IMR-90 (cell line): ENCODE results near the gene KRT38. TPM values are rescaled to one million over a fixed set of nuclear protein-coding genes. Genes with fewer than 3 reads are reported as not detected.
A peak's percentile ranks its signal among the peaks of the same experiment; 100 is the strongest.

ENCODE experiments used
- ATAC-seq: fragments of 200-7000 bp; cut with Tn5 transposase; 2 replicates; pipeline ENCODE4 v1.9.1; 2020; ENCODE audit warnings: low read depth, mild to moderate bottlenecking, moderate library complexity
- BruUV-seq: library from RNA; stranded (reverse); fragments of 400-500 nt; replicated peaks from 2 replicates; lab custom pipeline; 2021; lab: Mats Ljungman, UMichigan
- CTCF ChIA-PET: fragments of 300-600 bp; formaldehyde crosslinking; extraction: SDS; loops from one replicate; lab custom pipeline; 2021; ENCODE audit warnings: antibody characterized with exemption; lab: Yijun Ruan, JAX
- POLR2A ChIA-PET: fragments of 300-600 bp; sonication (Branson Sonifier 250); formaldehyde crosslinking; loops from one replicate; lab custom pipeline; 2022; ENCODE audit warnings: antibody characterized with exemption; ENCODE audit not compliant: unreplicated experiment; lab: Charles Lee
- DNase-seq: peaks from one replicate; pipeline ENCODE4 v3.0.0; 2013
- H2AFZ ChIP-seq: replicated peaks from 2 replicates; pipeline ENCODE3; 2013; ENCODE audit warnings: low read length, mild to moderate bottlenecking; ENCODE audit not compliant: poor library complexity
- H2AK5ac ChIP-seq: 2 replicates; pipeline ENCODE4 v1.6.1; 2013; ENCODE audit warnings: low read depth, low read length, inconsistent platforms
- H2AK9ac ChIP-seq: replicated peaks from 2 replicates; pipeline ENCODE3; 2013; ENCODE audit warnings: mild to moderate bottlenecking, low read depth, low read length, moderate library complexity; ENCODE audit not compliant: poor library complexity
- H2BK120ac ChIP-seq: 2 replicates; pipeline ENCODE4 v1.6.1; 2013; ENCODE audit warnings: low read depth, low read length, inconsistent platforms
- H2BK15ac ChIP-seq: 3 replicates; pipeline ENCODE4 v1.6.1; 2013; ENCODE audit warnings: low read depth, low read length, inconsistent platforms
- H2BK20ac ChIP-seq: 2 replicates; pipeline ENCODE4 v1.6.1; 2013; ENCODE audit warnings: low read depth, mild to moderate bottlenecking, inconsistent platforms, low read length, moderate library complexity
- H2BK5ac ChIP-seq: 2 replicates; pipeline ENCODE4 v1.6.1; 2013; ENCODE audit warnings: mild to moderate bottlenecking, low read depth, low read length, inconsistent platforms; ENCODE audit not compliant: poor library complexity, severe bottlenecking
- H3K14ac ChIP-seq: replicated peaks from 2 replicates; pipeline ENCODE4 v1.6.1; 2013; ENCODE audit warnings: low read depth, low read length, inconsistent platforms
- H3K18ac ChIP-seq: 2 replicates; pipeline ENCODE4 v1.6.1; 2013; ENCODE audit warnings: low read depth, low read length, control low read depth
- H3K23ac ChIP-seq: 2 replicates; pipeline ENCODE4 v1.6.1; 2013; ENCODE audit warnings: low read depth, low read length, inconsistent platforms
- H3K27ac ChIP-seq: 2 replicates; pipeline ENCODE4 v1.5.1; 2013; ENCODE audit warnings: mild to moderate bottlenecking, control low read depth, low read length; ENCODE audit not compliant: insufficient read depth
- H3K27me3 ChIP-seq: 2 replicates; pipeline ENCODE4 v1.6.1; 2013; ENCODE audit warnings: low read length; ENCODE audit not compliant: control insufficient read depth, insufficient read depth
- H3K36me3 ChIP-seq: 2 replicates; pipeline ENCODE4 v1.6.1; 2013; ENCODE audit warnings: low read length, mixed read lengths; ENCODE audit not compliant: control insufficient read depth, insufficient read depth
- H3K4ac ChIP-seq: 2 replicates; pipeline ENCODE4 v1.6.1; 2013; ENCODE audit warnings: low read depth, low read length, inconsistent platforms
- H3K4me1 ChIP-seq: 2 replicates; pipeline ENCODE4 v1.6.1; 2013; ENCODE audit warnings: low read length, mixed read lengths; ENCODE audit not compliant: control insufficient read depth, insufficient read depth
- H3K4me2 ChIP-seq: 2 replicates; pipeline ENCODE4 v1.6.1; 2013; ENCODE audit warnings: low read depth, mild to moderate bottlenecking, control low read depth, low read length, moderate library complexity
- H3K4me3 ChIP-seq: 2 replicates; pipeline ENCODE4 v1.5.1; 2013; ENCODE audit warnings: low read depth, mild to moderate bottlenecking, control low read depth, low read length, moderate library complexity; ENCODE audit not compliant: insufficient read depth
- H3K56ac ChIP-seq: 2 replicates; pipeline ENCODE4 v1.6.1; 2013; ENCODE audit warnings: low read length, inconsistent platforms; ENCODE audit not compliant: insufficient read depth; ENCODE audit errors: extremely low read depth
- H3K79me1 ChIP-seq, 2 experiments: 2 replicates each; pipeline ENCODE4 v1.6.1; 2013; ENCODE audit warnings: low read length in 2 of 2, inconsistent platforms in 1 of 2, low read depth in 1 of 2
- H3K9ac ChIP-seq: 2 replicates; pipeline ENCODE4 v1.6.1; 2013; ENCODE audit warnings: low read depth, low read length, control low read depth
- H3K9me1 ChIP-seq: 2 replicates; pipeline ENCODE4 v1.6.1; 2013; ENCODE audit warnings: low read length, inconsistent platforms; ENCODE audit not compliant: insufficient read depth
- H3K9me3 ChIP-seq: 2 replicates; pipeline ENCODE4 v1.6.1; 2013; ENCODE audit warnings: low read length; ENCODE audit not compliant: control insufficient read depth, insufficient read depth
- H4K20me1 ChIP-seq: 2 replicates; pipeline ENCODE4 v1.6.1; 2013; ENCODE audit warnings: low read length, inconsistent platforms; ENCODE audit not compliant: insufficient read depth
- H4K5ac ChIP-seq: 2 replicates; pipeline ENCODE4 v1.6.1; 2013; ENCODE audit warnings: mild to moderate bottlenecking, low read depth, low read length, control low read depth
- H4K8ac ChIP-seq, 2 experiments: 2 replicates each; pipeline ENCODE4 v1.6.1; 2013; ENCODE audit warnings: low read depth in 2 of 2, low read length in 2 of 2, control low read depth in 1 of 2, inconsistent platforms in 1 of 2
- H4K91ac ChIP-seq: 2 replicates; pipeline ENCODE4 v1.6.1; 2013; ENCODE audit warnings: low read depth, low read length, inconsistent platforms; ENCODE audit not compliant: insufficient read depth
- RAD21 ChIP-seq: IDR thresholded peaks from 2 replicates; pipeline ENCODE4 v1.6.1; 2012; ENCODE audit warnings: low read length, improper control_type of control experiment
- RCOR1 ChIP-seq: IDR thresholded peaks from 2 replicates; pipeline ENCODE4 v1.6.1; 2012; ENCODE audit warnings: mild to moderate bottlenecking, low read length, improper control_type of control experiment; ENCODE audit not compliant: insufficient replicate concordance
- WGBS, 2 experiments: methylation state at CpG; one replicate each; pipeline versions ENCODE4 v1.1.5 to v1.1.7; 2013; ENCODE audit warnings: missing lambda C conversion rate in 2 of 2; ENCODE audit not compliant: insufficient read length in 1 of 2; ENCODE audit errors: extremely low coverage in 2 of 2; 5-methylcytosine and 5-hydroxymethylcytosine counted together
- dilution Hi-C: fragments of 300-500 bp; cut with HindIII; formaldehyde crosslinking; loops from one replicate; pipeline ENCODE4 v1.14.3; 2018; ENCODE audit warnings: low sequenced_read_pairs; ENCODE audit not compliant: unreplicated experiment
- in situ Hi-C: fragments of 300-500 bp; cut with MboI; formaldehyde crosslinking; loops from 3 replicates; pipeline ENCODE4 v1.14.3; 2019; ENCODE audit warnings: low sequenced_read_pairs, inconsistent platforms, mixed read lengths
- intact Hi-C: fragments of 100-400 bp; cut with micrococcal nuclease; formaldehyde crosslinking; loops from 2 replicates; pipeline ENCODE4 v1.10.0; 2022
- polyA plus RNA-seq, 3 experiments: library from polyadenylated mRNA; depleted of rRNA; stranded (reverse); fragments of >200 nt; gene quantifications; 2 replicates each; pipeline ENCODE4 v1.2.3, GENCODE V29; 2012; ENCODE audit warnings: low replicate concordance in 1 of 3
- total RNA-seq: library from RNA; depleted of rRNA; stranded (reverse); fragments of >200 nt; gene quantifications from 2 replicates; pipeline ENCODE4 v1.2.3, GENCODE V29; 2012

The KRT38 gene
- total and polyA plus RNA-seq, 2 of the 4 experiments (the other 2 are of a cell fraction) = 0.09 TPM; not detected in 1

DNA sequence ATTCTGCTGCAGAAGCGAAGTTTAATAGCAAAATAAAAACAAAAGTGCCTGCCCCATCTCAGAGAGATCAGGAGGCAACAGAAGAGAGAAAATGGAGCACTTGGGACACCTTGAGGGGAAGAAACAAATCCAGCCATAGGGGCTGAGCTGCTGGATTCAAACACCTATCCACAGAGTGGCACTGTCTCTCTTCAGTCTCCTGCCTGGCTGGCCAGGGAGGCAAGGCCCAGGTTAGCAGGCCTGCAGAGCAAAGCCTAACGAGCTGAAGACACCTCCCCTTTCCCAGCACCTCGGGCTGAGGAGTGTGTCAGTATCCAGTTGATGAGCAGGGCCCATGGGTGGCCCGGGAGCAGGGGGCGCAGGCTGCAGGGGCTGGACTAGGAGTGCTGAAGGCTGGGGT lies 34.6 kb downstream of the KRT38 start:
- TF ChIP-seq RCOR1 (no peak), RAD21 (0 out of 2 replicates have a peak, but pooled peaks have one; percentile 6)
- Histone ChIP-seq H4K91ac (peak overlapping the region; percentile 51), H3K4ac (peak overlapping the region; percentile 53; the same call in 1 of the 2 replicates), H3K9me3 (no peaks in the 10 kb centered on the region), H3K9ac (no peak overlapping the region), H3K4me1 (peaks cover 24% of the 10 kb centered on the region), H3K79me1 (no peaks in the 10 kb centered on the region; a peak in 1 of 4 replicates), H3K4me2 (no peak overlapping the region), H2BK5ac (no peak overlapping the region), H2AFZ (peak overlapping the region; percentile 65), H3K27ac (no peak overlapping the region), H3K9me1 (peaks cover 26% of the 10 kb centered on the region), H4K20me1 (no peaks in the 10 kb centered on the region), H2AK5ac (peak overlapping the region; percentile 62; the same call in 1 of the 2 replicates), H4K8ac (no peak overlapping the region), H3K56ac (no peak overlapping the region), H3K23ac (0 out of 2 replicates have a peak overlapping the region, but pooled peaks have one; percentile 43), H4K5ac (no peak overlapping the region), H2BK120ac (peak overlapping the region; percentile 21; the same call in 1 of the 2 replicates), H3K36me3 (no peaks in the 10 kb centered on the region), H3K18ac (no peak overlapping the region), H2BK15ac (no peak overlapping the region; the same call in 1 of the 3 replicates), H2AK9ac (peak overlapping the region; percentile 31), H2BK20ac (peak overlapping the region; percentile 32; the same call in 1 of the 2 replicates), H3K27me3 (no peaks in the 10 kb centered on the region), H3K14ac (0 out of 2 replicates have a peak overlapping the region, but pooled peaks have one; percentile 8), H3K4me3 (no peak overlapping the region)
- no peak for ATAC-seq
- dilution Hi-C loops (no loop called here), intact Hi-C loops (no loop called here), in situ Hi-C loops (no loop called here)
- CTCF ChIA-PET = interaction anchor here (0.6 kb wide), 1 partner anchor 159 kb away, joined by 3 read pairs; no protein-coding TSS in a partner anchor
- DNase-seq = no peak
- BruUV-seq = no TSS peak
- WGBS, 2 experiments = no CpG with 5 or more reads among the region's 5 CpGs
- POLR2A ChIA-PET = no interaction called here
